GM19099 (cell line): Measurements from ENCODE around the gene MAGI2.

Source experiments
- POLR2A ChIP-seq: IDR thresholded peaks from 3 replicates; pipeline ENCODE4 v1.6.1; 2011; ENCODE audit warnings: low read depth; ENCODE audit not compliant: insufficient read length; ENCODE audit errors: extremely low read depth

MAGI2 gene

GRCh38 chr7:79412438-79412837, 41.0 kb downstream of the MAGI2 start:
- no peak for TF ChIP-seq POLR2A

DNA sequence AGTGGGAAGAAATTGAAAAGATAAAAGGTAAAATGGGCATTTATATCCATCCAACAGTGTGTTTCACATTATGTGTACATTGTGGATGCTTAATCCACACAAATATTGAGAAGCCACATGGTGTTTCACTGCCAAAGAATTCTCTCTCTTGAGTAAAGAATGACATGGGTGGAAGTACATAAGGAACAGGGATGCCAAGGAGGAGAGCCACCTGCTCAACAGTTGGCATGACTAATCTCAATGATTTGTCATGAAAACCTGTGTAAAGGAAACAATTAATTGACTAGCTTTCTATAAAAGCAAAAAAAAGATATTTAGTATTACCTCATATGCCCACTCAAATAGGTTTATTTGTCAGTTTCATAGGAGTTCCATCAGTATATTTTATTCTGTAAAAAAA, 43.1 kb downstream of the MAGI2 start:
- no peak for TF ChIP-seq POLR2A

DNA sequence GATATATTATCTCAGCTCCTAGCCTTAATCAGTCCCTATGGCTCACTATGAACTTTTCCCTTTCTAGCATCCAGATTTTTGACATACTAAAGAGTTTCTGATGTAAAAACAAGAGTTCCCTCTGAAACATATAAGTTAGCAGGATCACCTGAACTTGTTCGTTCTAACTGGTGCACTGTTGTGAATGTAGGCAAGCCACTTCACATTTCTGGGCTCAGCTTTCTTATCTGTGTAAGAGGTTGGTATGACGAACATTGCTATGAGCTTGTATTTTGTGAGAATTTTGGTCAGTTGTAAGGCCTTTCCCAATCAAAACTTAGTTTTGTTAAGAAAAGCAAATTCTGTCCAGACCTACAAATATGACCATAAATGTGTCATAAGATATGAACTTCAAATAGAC, 46.1 kb downstream of the MAGI2 start:
- no peak for TF ChIP-seq POLR2A

- no peak for TF ChIP-seq POLR2A
These were observed 47.1 kb downstream of the MAGI2 start for GRCh38 chr7:79406371-79406770.

DNA sequence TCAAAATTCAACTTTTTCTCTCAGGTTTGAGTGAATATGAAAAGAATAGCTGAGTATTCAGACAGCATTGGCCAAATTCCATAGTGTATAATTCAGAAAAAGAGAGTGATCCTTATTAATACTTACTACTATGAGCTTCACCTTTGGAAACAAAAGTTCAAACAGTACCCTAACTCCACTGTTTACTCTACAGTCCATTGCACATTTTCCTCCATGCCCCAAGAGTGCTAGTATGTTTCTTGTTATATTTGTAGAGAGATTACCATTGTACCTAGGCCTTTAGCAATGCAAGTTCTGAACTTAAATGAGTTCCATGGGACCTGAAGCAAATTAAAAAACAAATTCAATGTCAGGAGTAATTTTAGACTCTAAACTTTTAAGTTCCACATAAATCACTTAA, 48.1 kb downstream of the MAGI2 start:
- no peak for TF ChIP-seq POLR2A

DNA sequence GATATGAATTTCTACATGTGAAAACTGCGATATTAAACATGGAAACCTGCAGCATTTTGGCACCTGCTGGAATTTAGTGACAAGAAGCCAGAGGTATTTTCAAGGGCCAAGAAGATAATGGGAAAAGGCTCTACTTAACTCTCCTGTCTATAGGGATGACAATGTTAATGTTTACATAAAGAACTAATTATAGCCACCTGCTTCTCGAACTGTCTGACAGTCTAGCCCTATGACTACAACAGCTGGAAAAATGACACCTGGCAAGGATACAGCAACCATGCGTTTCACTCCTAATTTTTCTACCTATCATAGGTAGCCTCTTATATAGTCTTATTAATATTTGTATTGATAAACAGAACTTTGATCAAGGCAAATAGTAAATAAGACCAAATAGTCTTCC, 49.6 kb downstream of the MAGI2 start:
- no peak for TF ChIP-seq POLR2A

GRCh38 chr7:79403451-79403850, 50.0 kb downstream of the MAGI2 start:
- TF ChIP-seq POLR2A: no peak

GRCh38 chr7:79401254-79401653, 52.2 kb downstream of the MAGI2 start:
- no peak for TF ChIP-seq POLR2A

- no peak for TF ChIP-seq POLR2A
These were observed 53.2 kb downstream of the MAGI2 start for GRCh38 chr7:79400222-79400621.

- TF ChIP-seq POLR2A: no peak
These were observed 55.2 kb downstream of the MAGI2 start for GRCh38 chr7:79398138-79398749.

- TF ChIP-seq POLR2A: no peak
These were observed 66.6 kb downstream of the MAGI2 start for GRCh38 chr7:79386688-79387422.

DNA sequence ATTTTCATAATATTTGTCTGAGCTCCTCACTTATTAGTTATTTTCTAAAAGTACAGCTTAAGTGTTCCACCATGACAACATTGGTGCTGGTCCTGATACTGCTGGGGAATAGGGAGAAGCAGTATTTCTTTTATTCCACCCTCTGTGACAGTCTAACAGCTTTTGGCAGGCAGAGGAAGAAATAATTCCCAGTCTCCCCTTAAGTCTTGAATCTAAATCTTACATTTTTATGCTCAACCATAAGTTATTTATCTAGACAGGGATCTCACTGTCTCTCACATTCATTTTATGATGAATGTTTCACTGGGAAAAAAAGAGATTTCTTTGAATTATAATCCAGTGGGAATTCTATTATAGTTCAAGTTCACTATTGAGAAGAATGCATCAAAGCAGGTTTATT, 71.5 kb downstream of the MAGI2 start:
- no peak for TF ChIP-seq POLR2A

DNA sequence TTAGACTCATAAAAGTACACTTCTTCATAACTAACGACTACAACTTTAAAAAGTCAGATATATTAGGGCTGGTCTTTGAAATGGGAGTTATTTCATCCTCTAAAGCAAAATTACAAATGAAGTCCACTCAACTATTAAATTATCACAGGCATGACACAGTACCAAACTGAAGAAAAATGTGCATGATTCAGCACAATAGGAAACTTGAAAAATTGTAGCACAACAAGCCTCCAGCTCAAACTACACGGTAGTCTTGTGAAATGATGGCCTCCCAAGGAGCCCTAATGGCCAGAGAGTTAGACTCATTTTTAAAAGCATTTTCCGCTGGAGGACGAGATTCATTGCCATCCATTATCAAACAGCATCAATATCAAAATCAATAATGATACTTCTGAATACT, 76.4 kb downstream of the MAGI2 start:
- TF ChIP-seq POLR2A: no peak

GRCh38 chr7:79376299-79377025, 77.0 kb downstream of the MAGI2 start:
- TF ChIP-seq POLR2A: no peak

DNA sequence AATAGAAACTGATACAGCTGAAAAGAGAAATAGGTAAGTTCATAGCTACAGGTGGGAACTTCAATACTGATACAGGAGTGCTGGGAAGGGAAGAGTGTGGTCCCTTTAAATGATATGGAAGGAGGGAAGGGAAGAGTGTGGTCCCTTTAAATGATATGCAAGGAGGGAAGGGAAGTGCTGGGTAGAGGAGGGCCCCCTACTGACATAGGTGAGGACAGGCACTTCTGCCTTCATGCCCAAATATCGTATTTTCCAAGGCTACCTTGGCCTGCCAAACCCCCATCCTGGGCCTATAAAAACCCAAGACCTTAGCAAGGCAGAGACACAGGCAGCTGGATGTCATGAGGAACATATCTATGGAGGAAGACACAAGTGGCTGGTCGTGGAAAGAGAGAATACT, 92.3 kb downstream of the MAGI2 start:
- no peak for TF ChIP-seq POLR2A

- no peak for TF ChIP-seq POLR2A
These were observed 93.6 kb downstream of the MAGI2 start for GRCh38 chr7:79359827-79360226.
